B cell (primary cell): Measurements from ENCODE around the gene DNAJB2. TPM values are rescaled to one million over a fixed set of nuclear protein-coding genes. Genes with fewer than 3 reads are reported as not detected.

Experiments
- ATAC-seq: fragments of 200-7000 bp; cut with Tn5 transposase; one replicate; pipeline ENCODE4 v1.10.0; 2021; ENCODE audit warnings: low read depth, mild to moderate bottlenecking, moderate number of reproducible peaks, moderate library complexity
- CTCF ChIA-PET: fragments of 350-600 bp; sonication (Branson Sonifier 250); formaldehyde crosslinking; loops from one replicate; lab custom pipeline; 2021; ENCODE audit warnings: antibody characterized with exemption, inconsistent platforms; lab: Charles Lee
- POLR2A ChIA-PET: fragments of 350-600 bp; sonication (Branson Sonifier 250); formaldehyde crosslinking; loops from one replicate; lab custom pipeline; 2021; ENCODE audit warnings: antibody characterized with exemption; lab: Charles Lee
- DNase-seq: peaks from one replicate; pipeline ENCODE4 v3.0.0; 2013
- H2AFZ ChIP-seq: 2 replicates; pipeline ENCODE4 v1.6.1; 2012; ENCODE audit warnings: mild to moderate bottlenecking, low read depth, low read length; ENCODE audit not compliant: insufficient read depth, poor library complexity, severe bottlenecking
- H3K27ac ChIP-seq, 2 donors: 1 replicate in 1 of 2; 2 replicates in 1 of 2; pipeline ENCODE4 v1.5.1; 2012 to 2013; ENCODE audit warnings: low read length in 2 of 2, mild to moderate bottlenecking in 2 of 2, moderate library complexity in 1 of 2
- H3K27me3 ChIP-seq, 4 experiments: fragments of 200-600 bp in 1 of 4; sonication (generic) in 1 of 4; replicated peaks in 1 of 4; 1 replicate in 2 of 4; 2 replicates in 2 of 4; pipeline versions ENCODE4 v1.6.1 to v1.7.0; 2013 to 2016; ENCODE audit warnings: low read length in 3 of 4, mild to moderate bottlenecking in 2 of 4, mixed read lengths in 1 of 4, moderate library complexity in 1 of 4; ENCODE audit not compliant: insufficient read depth in 4 of 4, control insufficient read depth in 3 of 4; ENCODE audit errors: control extremely low read depth in 1 of 4
- H3K36me3 ChIP-seq, 2 experiments: replicated peaks in 1 of 2; 1 replicate in 1 of 2; 2 replicates in 1 of 2; pipeline versions ENCODE4 v1.6.1 to v1.7.1; 2013; ENCODE audit warnings: low read length in 1 of 2; ENCODE audit not compliant: insufficient read depth in 2 of 2, control insufficient read depth in 1 of 2; ENCODE audit errors: control extremely low read depth in 1 of 2, extremely low read depth in 1 of 2
- H3K4me1 ChIP-seq, 2 donors: fragments of 200-600 bp in 1 of 2; sonication (generic) in 1 of 2; 1 replicate in 1 of 2; 2 replicates in 1 of 2; pipeline versions ENCODE4 v1.5.1 to v1.6.1; 2013 to 2017; ENCODE audit warnings: low read length in 2 of 2; ENCODE audit not compliant: control insufficient read depth in 2 of 2, insufficient read depth in 2 of 2
- H3K4me2 ChIP-seq: replicated peaks from 2 replicates; pipeline ENCODE3; 2012; ENCODE audit warnings: mild to moderate bottlenecking, low read depth, low read length; ENCODE audit not compliant: poor library complexity, severe bottlenecking
- H3K4me3 ChIP-seq, 5 experiments: fragments of 200-600 bp in 1 of 5; sonication (generic) in 1 of 5; 1 replicate in 3 of 5; 2 replicates in 2 of 5; pipeline versions ENCODE4 v1.5.1 to v1.7.0; 2011 to 2016; ENCODE audit warnings: low read length in 4 of 5, mild to moderate bottlenecking in 4 of 5, low read depth in 2 of 5, control low read depth in 1 of 5, moderate library complexity in 1 of 5; ENCODE audit not compliant: insufficient read depth in 1 of 5; ENCODE audit errors: control extremely low read depth in 1 of 5, extremely low read depth in 1 of 5
- H3K79me2 ChIP-seq: fragments of 200-600 bp; sonication (generic); one replicate; pipeline ENCODE4 v1.6.0; 2016; ENCODE audit warnings: low read length; ENCODE audit not compliant: control insufficient read depth, insufficient read depth
- H3K9ac ChIP-seq: fragments of 200-600 bp; sonication (generic); 2 replicates; pipeline ENCODE4 v1.6.1; 2017; ENCODE audit warnings: mild to moderate bottlenecking, low read length, moderate library complexity
- H3K9me3 ChIP-seq, 3 donors: one replicate each; pipeline versions ENCODE4 v1.6.1 to v1.7.1; 2013; ENCODE audit warnings: low read length in 2 of 3; ENCODE audit not compliant: control insufficient read depth in 2 of 3, insufficient read depth in 1 of 3; ENCODE audit errors: control extremely low read depth in 1 of 3
- H4K20me1 ChIP-seq: 2 replicates; pipeline ENCODE4 v1.6.0; 2012; ENCODE audit warnings: mild to moderate bottlenecking, low read length; ENCODE audit not compliant: insufficient read depth, control insufficient read depth, poor library complexity, severe bottlenecking
- H3K27ac Mint-ChIP-seq: one replicate; pipeline ENCODE4 v1.8.0; 2021; ENCODE audit warnings: mixed read lengths
- H3K27me3 Mint-ChIP-seq: one replicate; pipeline ENCODE4 v1.8.0; 2021; ENCODE audit warnings: mixed read lengths
- H3K4me1 Mint-ChIP-seq: one replicate; pipeline ENCODE4 v1.8.0; 2021; ENCODE audit warnings: mixed read lengths
- H3K4me3 Mint-ChIP-seq: one replicate; pipeline ENCODE4 v1.8.0; 2021; ENCODE audit warnings: mixed read lengths
- H3K9me3 Mint-ChIP-seq: one replicate; pipeline ENCODE4 v1.8.0; 2022; ENCODE audit warnings: mixed read lengths; ENCODE audit not compliant: insufficient read depth
- EZH2 ChIP-seq: IDR thresholded peaks from 2 replicates; pipeline ENCODE4 v1.6.1; 2012; ENCODE audit warnings: borderline replicate concordance, low read depth, mild to moderate bottlenecking, moderate library complexity, low read length; ENCODE audit not compliant: insufficient read depth, poor library complexity, severe bottlenecking
- WGBS: methylation state at CpG from one replicate; pipeline ENCODE4 v1.1.5; 2013; ENCODE audit warnings: missing lambda C conversion rate; ENCODE audit not compliant: insufficient coverage; 5-methylcytosine and 5-hydroxymethylcytosine counted together
- intact Hi-C: fragments of 100-400 bp; cut with micrococcal nuclease; formaldehyde crosslinking; loops from one replicate; pipeline ENCODE4 v1.10.0; 2022
- polyA plus RNA-seq: library from polyadenylated mRNA; depleted of rRNA; stranded (reverse); fragments of >200 nt; gene quantifications from 2 replicates; pipeline ENCODE4 v1.2.3, GENCODE V29; 2012
- small RNA-seq: library from RNA; depleted of rRNA; stranded (forward); fragments of <200 nt; gene quantifications from one replicate; pipeline ENCODE3, GENCODE V24; 2012; ENCODE audit warnings: low replicate concordance, low read depth; ENCODE audit not compliant: insufficient read length
- total RNA-seq, 2 donors: library from RNA; stranded (reverse); fragments of 120-200 nt in 1 of 2; gene quantifications; 1 replicate in 1 of 2; 2 replicates in 1 of 2; pipeline versions ENCODE4 v1.2.3 to v1.2.4, GENCODE V29; 2013 to 2022
- TF ChIP-seq, protein P1 (sequence below): fragments of 200-600 bp; IDR thresholded peaks from one replicate; pipeline ENCODE4 v1.8.0; 2022; ENCODE audit warnings: antibody characterized with exemption, mild to moderate bottlenecking

DNAJB2 gene
- total and polyA plus RNA-seq, 2 donors (not counting 1 experiment from before 2014, with no cell fraction given), result 127 to 184 TPM

DNA sequence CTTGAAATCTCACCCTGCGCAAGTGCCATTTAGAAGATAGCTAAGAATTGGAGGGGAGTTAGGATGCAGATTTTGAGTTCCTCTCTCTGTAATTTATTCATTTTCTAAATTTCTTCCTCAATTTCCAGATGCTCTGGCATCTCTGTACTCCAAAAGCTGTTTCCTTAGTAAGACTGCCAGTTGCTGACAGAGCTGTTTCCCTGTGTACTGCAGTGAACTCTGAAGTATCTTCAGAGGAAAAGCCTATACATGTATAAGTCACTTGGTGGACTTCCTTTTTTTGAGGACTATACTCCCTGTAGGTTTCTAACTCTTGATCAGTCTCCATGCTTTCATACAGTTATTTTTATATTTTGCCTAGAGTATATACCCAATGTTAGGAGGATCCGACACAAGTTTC lies 54.9 kb downstream of the DNAJB2 start:
- H3K27ac ChIP-seq, result no peak overlapping the region
- H3K79me2 ChIP-seq, result no peaks in the 10 kb centered on the region
- no peaks in the 10 kb centered on the region for H3K4me1 ChIP-seq
- H3K4me3 ChIP-seq, result no peak overlapping the region
- ChIA-PET CTCF (no interaction called here), POLR2A (no interaction called here)
- no CpG with 5 or more reads among the region's 2 CpGs for WGBS
- no peak overlapping the region for H2AFZ ChIP-seq
- no peak overlapping the region for H3K9ac ChIP-seq
- intact Hi-C loops, result no loop called here
- no peak for TF ChIP-seq EZH2
- TF ChIP-seq, protein P1, sequence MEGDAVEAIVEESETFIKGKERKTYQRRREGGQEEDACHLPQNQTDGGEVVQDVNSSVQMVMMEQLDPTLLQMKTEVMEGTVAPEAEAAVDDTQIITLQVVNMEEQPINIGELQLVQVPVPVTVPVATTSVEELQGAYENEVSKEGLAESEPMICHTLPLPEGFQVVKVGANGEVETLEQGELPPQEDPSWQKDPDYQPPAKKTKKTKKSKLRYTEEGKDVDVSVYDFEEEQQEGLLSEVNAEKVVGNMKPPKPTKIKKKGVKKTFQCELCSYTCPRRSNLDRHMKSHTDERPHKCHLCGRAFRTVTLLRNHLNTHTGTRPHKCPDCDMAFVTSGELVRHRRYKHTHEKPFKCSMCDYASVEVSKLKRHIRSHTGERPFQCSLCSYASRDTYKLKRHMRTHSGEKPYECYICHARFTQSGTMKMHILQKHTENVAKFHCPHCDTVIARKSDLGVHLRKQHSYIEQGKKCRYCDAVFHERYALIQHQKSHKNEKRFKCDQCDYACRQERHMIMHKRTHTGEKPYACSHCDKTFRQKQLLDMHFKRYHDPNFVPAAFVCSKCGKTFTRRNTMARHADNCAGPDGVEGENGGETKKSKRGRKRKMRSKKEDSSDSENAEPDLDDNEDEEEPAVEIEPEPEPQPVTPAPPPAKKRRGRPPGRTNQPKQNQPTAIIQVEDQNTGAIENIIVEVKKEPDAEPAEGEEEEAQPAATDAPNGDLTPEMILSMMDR, result no peak
- DNase-seq, result no peak
- peaks cover 1 to 23% (median 5%) of the 10 kb centered on the region in 3 donors for H3K9me3 ChIP-seq
- H3K36me3 ChIP-seq, result no peaks in the 10 kb centered on the region
- no peak overlapping the region for H3K27ac Mint-ChIP-seq
- no peaks in the 10 kb centered on the region for H4K20me1 ChIP-seq
- H3K27me3 ChIP-seq, result peaks cover 0 to 57% (median 20%) of the 10 kb centered on the region in 4 experiments
- no peak overlapping the region for H3K4me2 ChIP-seq
- no peak for ATAC-seq
- no peaks in the 10 kb centered on the region for H3K4me1 Mint-ChIP-seq
- H3K9me3 Mint-ChIP-seq, result peaks cover 5% of the 10 kb centered on the region
- H3K4me3 Mint-ChIP-seq, result no peak overlapping the region
- peaks cover 72% of the 10 kb centered on the region for H3K27me3 Mint-ChIP-seq

DNA sequence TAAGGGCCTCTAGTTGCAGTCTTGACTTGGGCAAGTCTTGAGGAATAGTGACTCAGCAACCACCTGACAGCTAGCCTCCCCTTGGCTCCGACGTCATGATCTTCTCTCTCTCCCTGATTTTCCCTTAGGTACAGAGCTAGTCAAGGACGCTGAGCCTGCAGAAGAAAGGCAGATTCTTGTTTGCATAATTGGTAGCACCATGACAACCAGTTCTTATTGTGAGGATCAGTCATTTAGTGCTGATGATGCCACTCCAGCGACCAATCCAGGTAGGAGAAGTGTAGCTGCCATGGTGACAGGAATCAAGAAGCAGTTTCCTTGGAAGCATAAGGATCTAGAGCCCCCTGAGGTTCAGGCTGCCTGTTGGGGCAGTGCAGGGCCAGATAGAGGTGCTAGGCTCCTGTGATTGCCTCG lies 56.2 kb downstream of the DNAJB2 start:
- no peak overlapping the region for H3K27ac ChIP-seq
- no peaks in the 10 kb centered on the region for H3K36me3 ChIP-seq
- intact Hi-C loops, result no loop called here
- H3K4me3 Mint-ChIP-seq, result no peak overlapping the region
- peaks cover 5% of the 10 kb centered on the region for H3K9me3 Mint-ChIP-seq
- peaks cover 71% of the 10 kb centered on the region for H3K27me3 Mint-ChIP-seq
- no peak overlapping the region for H3K9ac ChIP-seq
- peaks cover 1 to 23% (median 5%) of the 10 kb centered on the region in 3 donors for H3K9me3 ChIP-seq
- 72% methylated on average over 4 of the region's 5 CpGs for WGBS
- DNase-seq, result no peak
- CTCF ChIA-PET, result no interaction called here
- no peaks in the 10 kb centered on the region for H4K20me1 ChIP-seq
- no peak overlapping the region for H3K4me3 ChIP-seq
- POLR2A ChIA-PET, result no interaction called here
- no peaks in the 10 kb centered on the region for H3K79me2 ChIP-seq
- no peak for TF ChIP-seq EZH2
- TF ChIP-seq, protein P1, result no peak
- no peak overlapping the region for H3K27ac Mint-ChIP-seq
- ATAC-seq, result no peak
- no peak overlapping the region for H2AFZ ChIP-seq
- no peaks in the 10 kb centered on the region for H3K4me1 Mint-ChIP-seq
- H3K4me1 ChIP-seq, result no peaks in the 10 kb centered on the region
- peaks cover 0 to 51% (median 20%) of the 10 kb centered on the region in 4 experiments for H3K27me3 ChIP-seq
- no peak overlapping the region for H3K4me2 ChIP-seq

Small RNAs within 50 kb of the gene (small RNA-seq; reads per million reads assigned to genes)
- gene MIR153-1, result not detected

Other genes starting within 250 kb of the DNAJB2 start
- not detected in 2 replicates for gene CFAP65, start 237.8 kb upstream of the DNAJB2 start, total RNA-seq
- gene CFAP65, start 237.8 kb upstream of the DNAJB2 start, polyA plus RNA-seq, result not detected in 2 replicates
- 0.22 TPM in 1 of 2 replicates, not detected in the other for gene IHH, start 218.4 kb upstream of the DNAJB2 start, total RNA-seq
- gene IHH, start 218.4 kb upstream of the DNAJB2 start, polyA plus RNA-seq, result 0.15 TPM in 1 of 2 replicates, not detected in the other
- 20.3 and 25.0 TPM in 2 replicates for gene NHEJ1, start 118.6 kb upstream of the DNAJB2 start, total RNA-seq
- 13.0 and 14.9 TPM in 2 replicates for gene NHEJ1, start 118.6 kb upstream of the DNAJB2 start, polyA plus RNA-seq
- gene SLC23A3, start 109.3 kb upstream of the DNAJB2 start, total RNA-seq, result 15.2 and 16.6 TPM in 2 replicates
- gene SLC23A3, start 109.3 kb upstream of the DNAJB2 start, polyA plus RNA-seq, result 2.2 and 2.4 TPM in 2 replicates
- 146 and 150 TPM in 2 replicates for gene CNPPD1, start 102.4 kb upstream of the DNAJB2 start, total RNA-seq
- 159 and 204 TPM in 2 replicates for gene CNPPD1, start 102.4 kb upstream of the DNAJB2 start, polyA plus RNA-seq
- gene RETREG2, start 101.1 kb upstream of the DNAJB2 start, total RNA-seq, result 86.3 and 102 TPM in 2 replicates
- 45.4 and 46.7 TPM in 2 replicates for gene RETREG2, start 101.1 kb upstream of the DNAJB2 start, polyA plus RNA-seq
- gene ZFAND2B, start 72.6 kb upstream of the DNAJB2 start, total RNA-seq, result 55.2 and 58.7 TPM in 2 replicates
- 115 and 116 TPM in 2 replicates for gene ZFAND2B, start 72.6 kb upstream of the DNAJB2 start, polyA plus RNA-seq
- 10.5 and 12.3 TPM in 2 replicates for gene ABCB6, start 60.4 kb upstream of the DNAJB2 start, total RNA-seq
- gene ABCB6, start 60.4 kb upstream of the DNAJB2 start, polyA plus RNA-seq, result 11.6 and 15.3 TPM in 2 replicates
- 59.4 and 65.5 TPM in 2 replicates for gene ATG9A, start 49.7 kb upstream of the DNAJB2 start, total RNA-seq
- 41.8 and 42.7 TPM in 2 replicates for gene ATG9A, start 49.7 kb upstream of the DNAJB2 start, polyA plus RNA-seq
- gene ANKZF1, start 49.6 kb upstream of the DNAJB2 start, total RNA-seq, result 181 and 199 TPM in 2 replicates
- gene ANKZF1, start 49.6 kb upstream of the DNAJB2 start, polyA plus RNA-seq, result 152 and 180 TPM in 2 replicates
- 3.9 and 4.1 TPM in 2 replicates for gene GLB1L, start 33.9 kb upstream of the DNAJB2 start, total RNA-seq
- 2.4 and 2.9 TPM in 2 replicates for gene GLB1L, start 33.9 kb upstream of the DNAJB2 start, polyA plus RNA-seq
- 29.0 and 29.3 TPM in 2 replicates for gene STK16, start 33.9 kb upstream of the DNAJB2 start, total RNA-seq
- gene STK16, start 33.9 kb upstream of the DNAJB2 start, polyA plus RNA-seq, result 46.9 and 60.1 TPM in 2 replicates
- not detected in 2 replicates for gene TUBA4B, start 26.1 kb upstream of the DNAJB2 start, total RNA-seq
- 0.12 TPM in 1 of 2 replicates, not detected in the other for gene TUBA4B, start 26.1 kb upstream of the DNAJB2 start, polyA plus RNA-seq
- 196 and 213 TPM in 2 replicates for gene TUBA4A, start 25.4 kb upstream of the DNAJB2 start, total RNA-seq
- gene TUBA4A, start 25.4 kb upstream of the DNAJB2 start, polyA plus RNA-seq, result 155 and 338 TPM in 2 replicates
- not detected in 2 replicates for gene PTPRN, start 30.0 kb downstream of the DNAJB2 start, total RNA-seq
- 0.04 and 0.09 TPM in 2 replicates for gene PTPRN, start 30.0 kb downstream of the DNAJB2 start, polyA plus RNA-seq
- gene RESP18, start 53.4 kb downstream of the DNAJB2 start, total RNA-seq, result not detected in 2 replicates
- gene RESP18, start 53.4 kb downstream of the DNAJB2 start, polyA plus RNA-seq, result not detected in 2 replicates
- 91.1 and 91.7 TPM in 2 replicates for gene DNPEP, start 108.5 kb downstream of the DNAJB2 start, total RNA-seq
- gene DNPEP, start 108.5 kb downstream of the DNAJB2 start, polyA plus RNA-seq, result 82.6 and 97.4 TPM in 2 replicates
- gene DES, start 139.0 kb downstream of the DNAJB2 start, total RNA-seq, result not detected in 2 replicates
- not detected in 2 replicates for gene DES, start 139.0 kb downstream of the DNAJB2 start, polyA plus RNA-seq
- 0.10 and 0.74 TPM in 2 replicates for gene SPEG, start 155.5 kb downstream of the DNAJB2 start, total RNA-seq
- 0.03 and 0.95 TPM in 2 replicates for gene SPEG, start 155.5 kb downstream of the DNAJB2 start, polyA plus RNA-seq
- gene GMPPA, start 219.5 kb downstream of the DNAJB2 start, total RNA-seq, result 27.8 and 32.0 TPM in 2 replicates
- 67.9 and 68.8 TPM in 2 replicates for gene GMPPA, start 219.5 kb downstream of the DNAJB2 start, polyA plus RNA-seq
- gene ASIC4, start 235.1 kb downstream of the DNAJB2 start, total RNA-seq, result not detected in 2 replicates
- gene ASIC4, start 235.1 kb downstream of the DNAJB2 start, polyA plus RNA-seq, result 0.03 TPM in 1 of 2 replicates, not detected in the other